Measurements from ENCODE around the gene MCRS1.

Gene MCRS1

DNA sequence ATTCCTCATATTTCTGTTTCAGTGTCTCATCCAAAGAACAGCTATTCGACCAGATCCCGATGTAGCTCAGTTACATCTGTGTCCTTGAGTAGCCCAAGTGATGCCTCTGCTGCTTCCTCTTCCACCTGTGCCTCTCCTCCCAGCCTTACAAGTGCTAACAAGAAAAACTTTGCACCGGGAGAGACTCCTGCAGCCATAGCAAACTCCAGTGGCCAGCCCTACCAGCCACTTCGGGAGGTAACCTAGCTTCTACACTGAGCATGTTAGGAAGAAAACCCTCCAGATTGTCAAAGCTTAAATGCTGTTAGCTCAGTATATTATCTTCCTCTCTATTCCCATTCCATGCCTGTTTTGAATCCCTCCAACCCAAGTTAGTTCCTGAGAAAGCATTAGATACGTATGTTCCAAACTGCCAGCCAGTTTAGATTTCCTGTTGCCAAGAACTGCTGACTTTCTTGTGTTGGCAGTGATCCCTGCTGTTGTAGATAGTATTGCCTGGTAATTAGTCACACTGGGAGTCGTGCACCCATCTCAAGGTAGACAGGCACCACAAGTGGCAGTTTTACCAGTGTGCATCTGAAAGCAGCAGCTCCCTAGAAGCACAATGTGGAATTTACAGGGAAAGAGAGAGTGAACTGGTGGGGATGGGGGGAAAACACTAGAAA is 43.1 kb downstream of the MCRS1 start:
- peaks cover 4% of the 10 kb centered on the region; the same call in 1 of the 2 replicates for H3K36me3 ChIP-seq (ENCODE audit: low read length)
- TF ChIP-seq, protein P1, sequence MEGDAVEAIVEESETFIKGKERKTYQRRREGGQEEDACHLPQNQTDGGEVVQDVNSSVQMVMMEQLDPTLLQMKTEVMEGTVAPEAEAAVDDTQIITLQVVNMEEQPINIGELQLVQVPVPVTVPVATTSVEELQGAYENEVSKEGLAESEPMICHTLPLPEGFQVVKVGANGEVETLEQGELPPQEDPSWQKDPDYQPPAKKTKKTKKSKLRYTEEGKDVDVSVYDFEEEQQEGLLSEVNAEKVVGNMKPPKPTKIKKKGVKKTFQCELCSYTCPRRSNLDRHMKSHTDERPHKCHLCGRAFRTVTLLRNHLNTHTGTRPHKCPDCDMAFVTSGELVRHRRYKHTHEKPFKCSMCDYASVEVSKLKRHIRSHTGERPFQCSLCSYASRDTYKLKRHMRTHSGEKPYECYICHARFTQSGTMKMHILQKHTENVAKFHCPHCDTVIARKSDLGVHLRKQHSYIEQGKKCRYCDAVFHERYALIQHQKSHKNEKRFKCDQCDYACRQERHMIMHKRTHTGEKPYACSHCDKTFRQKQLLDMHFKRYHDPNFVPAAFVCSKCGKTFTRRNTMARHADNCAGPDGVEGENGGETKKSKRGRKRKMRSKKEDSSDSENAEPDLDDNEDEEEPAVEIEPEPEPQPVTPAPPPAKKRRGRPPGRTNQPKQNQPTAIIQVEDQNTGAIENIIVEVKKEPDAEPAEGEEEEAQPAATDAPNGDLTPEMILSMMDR (IDR thresholded peaks at IDR 0.05; ENCODE audit: insufficient read depth, low read length, poor library complexity, severe bottlenecking): no peak
- H3F3A ChIP-seq (ENCODE audit: insufficient read depth): 0 out of 2 replicates have a peak, but pooled peaks cover 4% of the 10 kb centered on the region
- no peaks in the 10 kb centered on the region for H3K79me2 ChIP-seq (ENCODE audit: insufficient read depth, low read length)
- H4K20me1 ChIP-seq (ENCODE audit: low read depth, low read length): no peaks in the 10 kb centered on the region
- no peak overlapping the region for H3K4me3 ChIP-seq (ENCODE audit: insufficient read depth, low read length, poor library complexity, severe bottlenecking)
- no peak overlapping the region for H3K4me2 ChIP-seq (ENCODE audit: low read depth, low read length, poor library complexity, severe bottlenecking)
- H3K27me3 ChIP-seq (ENCODE audit: low read length): no peaks in the 10 kb centered on the region
- no peak overlapping the region for H2AFZ ChIP-seq (ENCODE audit: low read depth, low read length, severe bottlenecking)
- H3K9me2 ChIP-seq (replicated peaks; ENCODE audit: insufficient read depth, low read length): no peaks in the 10 kb centered on the region
- no peaks in the 10 kb centered on the region for H3K9me3 ChIP-seq (ENCODE audit: insufficient read depth, low read length)
- H3K9ac ChIP-seq (ENCODE audit: low read length): no peak overlapping the region
- no peak overlapping the region for H3K27ac ChIP-seq (ENCODE audit: low read depth, low read length)

DNA sequence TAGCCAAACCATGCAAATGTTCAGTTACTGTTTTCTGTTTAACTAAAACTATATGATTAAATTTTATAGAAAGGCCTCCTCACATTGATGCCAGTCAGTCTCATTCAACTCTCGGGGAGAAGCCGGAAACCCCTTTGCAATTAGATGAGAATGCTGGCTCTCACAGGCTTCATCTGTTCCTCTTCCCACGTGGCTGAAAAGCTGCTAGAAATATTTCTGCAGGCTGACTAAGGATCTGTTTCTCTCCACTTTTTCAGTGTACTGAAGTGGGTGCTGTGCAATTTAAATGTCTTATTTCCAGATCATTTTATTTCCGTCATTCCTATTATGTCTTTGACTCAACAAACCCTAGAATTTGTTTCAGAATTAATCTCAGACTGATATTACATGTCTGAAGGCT is 46.6 kb downstream of the MCRS1 start:
- H3K4me2 ChIP-seq (ENCODE audit: low read depth, low read length, poor library complexity, severe bottlenecking): no peak overlapping the region
- no peaks in the 10 kb centered on the region for H3K27me3 ChIP-seq (ENCODE audit: low read length)
- H3K9me2 ChIP-seq (replicated peaks; ENCODE audit: insufficient read depth, low read length): no peaks in the 10 kb centered on the region
- no peaks in the 10 kb centered on the region for H3K79me2 ChIP-seq (ENCODE audit: insufficient read depth, low read length)
- no peaks in the 10 kb centered on the region for H3F3A ChIP-seq (ENCODE audit: insufficient read depth)
- no peak overlapping the region for H2AFZ ChIP-seq (ENCODE audit: low read depth, low read length, severe bottlenecking)
- H3K27ac ChIP-seq (ENCODE audit: low read depth, low read length): no peak overlapping the region
- no peaks in the 10 kb centered on the region for H3K9me3 ChIP-seq (ENCODE audit: insufficient read depth, low read length)
- no peaks in the 10 kb centered on the region for H4K20me1 ChIP-seq (ENCODE audit: low read depth, low read length)
- no peak for TF ChIP-seq EZH2phosphoT487 (conservative IDR thresholded peaks at IDR 0.05; ENCODE audit: low read length)
- TF ChIP-seq, protein P1 (IDR thresholded peaks at IDR 0.05; ENCODE audit: insufficient read depth, low read length, poor library complexity, severe bottlenecking): no peak
- H3K9ac ChIP-seq (ENCODE audit: low read length): no peak overlapping the region
- peaks cover 4% of the 10 kb centered on the region; the same call in 1 of the 2 replicates for H3K36me3 ChIP-seq (ENCODE audit: low read length)
- H3K4me3 ChIP-seq (ENCODE audit: insufficient read depth, low read length, poor library complexity, severe bottlenecking): no peak overlapping the region

DNA sequence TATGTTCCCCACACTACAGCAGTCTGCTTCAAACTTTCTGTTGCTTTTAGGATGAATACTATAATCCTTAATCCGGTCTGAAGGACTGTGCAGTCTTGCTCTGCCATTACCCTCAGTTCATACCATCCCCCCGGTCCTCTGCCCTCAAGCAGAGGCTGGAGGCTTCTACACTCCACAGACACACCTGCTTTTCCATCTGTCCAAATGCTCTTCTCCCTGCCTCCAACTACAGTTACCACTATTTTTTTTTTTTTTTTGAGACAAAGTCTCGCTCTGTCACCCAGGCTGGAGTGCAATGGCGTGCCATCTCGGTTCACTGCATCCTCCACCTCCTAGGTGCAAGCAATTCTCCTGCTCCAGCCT is 48.4 kb downstream of the MCRS1 start:
- peaks cover 5% of the 10 kb centered on the region; the same call in 1 of the 2 replicates for H3F3A ChIP-seq (ENCODE audit: insufficient read depth)
- no peaks in the 10 kb centered on the region for H3K9me2 ChIP-seq (replicated peaks; ENCODE audit: insufficient read depth, low read length)
- H3K4me2 ChIP-seq (ENCODE audit: low read depth, low read length, poor library complexity, severe bottlenecking): no peak overlapping the region
- H3K27ac ChIP-seq (ENCODE audit: low read depth, low read length): no peak overlapping the region
- H3K9me3 ChIP-seq (ENCODE audit: insufficient read depth, low read length): no peaks in the 10 kb centered on the region
- H3K4me3 ChIP-seq (ENCODE audit: insufficient read depth, low read length, poor library complexity, severe bottlenecking): no peak overlapping the region
- H4K20me1 ChIP-seq (ENCODE audit: low read depth, low read length): no peaks in the 10 kb centered on the region
- no peak overlapping the region for H3K9ac ChIP-seq (ENCODE audit: low read length)
- no peak overlapping the region for H2AFZ ChIP-seq (ENCODE audit: low read depth, low read length, severe bottlenecking)
- no peaks in the 10 kb centered on the region for H3K27me3 ChIP-seq (ENCODE audit: low read length)
- H3K36me3 ChIP-seq (ENCODE audit: low read length): peaks cover 4% of the 10 kb centered on the region; the same call in 1 of the 2 replicates
- H3K79me2 ChIP-seq (ENCODE audit: insufficient read depth, low read length): no peaks in the 10 kb centered on the region
- TF ChIP-seq, protein P1 (IDR thresholded peaks at IDR 0.05; ENCODE audit: insufficient read depth, low read length, poor library complexity, severe bottlenecking): no peak
- TF ChIP-seq EZH2phosphoT487 (conservative IDR thresholded peaks at IDR 0.05; ENCODE audit: low read length): no peak
